PC-9 (cell line): Measurements from ENCODE around the gene MCM9. TPM values are rescaled to one million over a fixed set of nuclear protein-coding genes. Genes with fewer than 3 reads are reported as not detected.
A peak's percentile ranks its signal among the peaks of the same experiment; 100 is the strongest.

Experiments used
- BruUV-seq: library from RNA; stranded (reverse); fragments of 400-500 nt; replicated peaks from 2 replicates; lab custom pipeline; 2021; lab: Mats Ljungman, UMichigan
- CTCF ChIA-PET: fragments of 300-600 bp; sonication (Branson Sonifier 250); formaldehyde crosslinking; loops from one replicate; lab custom pipeline; 2022; ENCODE audit warnings: antibody characterized with exemption; lab: Charles Lee
- POLR2A ChIA-PET: fragments of 300-600 bp; sonication (Branson Sonifier 250); formaldehyde crosslinking; loops from one replicate; lab custom pipeline; 2022; ENCODE audit warnings: antibody characterized with exemption; ENCODE audit not compliant: unreplicated experiment; lab: Charles Lee
- DNase-seq, 2 experiments: peaks; one replicate each; pipeline versions ENCODE4 v3.0.0 to v3.0.0-alpha.2; 2015 to 2022; ENCODE audit warnings: mixed read lengths in 1 of 2
- H2AFZ ChIP-seq: fragments of 200-600 bp; sonication (generic); 2 replicates; pipeline ENCODE4 v1.8.1; 2017; ENCODE audit warnings: antibody characterized with exemption
- H3F3A ChIP-seq: fragments of 200-600 bp; sonication (generic); 2 replicates; pipeline ENCODE4 v1.8.1; 2017; ENCODE audit warnings: antibody characterized with exemption, mild to moderate bottlenecking, low read depth; ENCODE audit not compliant: insufficient read depth
- H3K27ac ChIP-seq: fragments of 200-600 bp; sonication (generic); 2 replicates; pipeline ENCODE4 v1.6.1; 2016; ENCODE audit warnings: mixed run types
- H3K27me3 ChIP-seq: fragments of 200-600 bp; sonication (generic); 2 replicates; pipeline ENCODE4 v1.6.1; 2016; ENCODE audit warnings: low read depth, mixed run types; ENCODE audit not compliant: insufficient read depth
- H3K36me3 ChIP-seq: fragments of 200-600 bp; sonication (generic); 2 replicates; pipeline ENCODE4 v1.6.1; 2016; ENCODE audit warnings: low read depth, mixed run types
- H3K4me1 ChIP-seq: fragments of 200-600 bp; sonication (generic); replicated peaks from 2 replicates; pipeline ENCODE4 v1.6.1; 2016; ENCODE audit warnings: mixed run types; ENCODE audit not compliant: insufficient read depth
- H3K4me2 ChIP-seq: fragments of 200-600 bp; sonication (generic); 2 replicates; pipeline ENCODE4 v1.6.1; 2017; ENCODE audit warnings: mixed run types
- H3K4me3 ChIP-seq: fragments of 200-600 bp; sonication (generic); 2 replicates; pipeline ENCODE4 v1.6.1; 2016; ENCODE audit warnings: mixed run types
- H3K79me2 ChIP-seq: fragments of 200-600 bp; sonication (generic); 2 replicates; pipeline ENCODE4 v1.6.1; 2017; ENCODE audit warnings: low read depth, mixed run types
- H3K9me2 ChIP-seq: fragments of 200-600 bp; sonication (generic); 2 replicates; pipeline ENCODE4 v1.8.1; 2017; ENCODE audit warnings: mild to moderate bottlenecking; ENCODE audit not compliant: insufficient read depth
- H3K9me3 ChIP-seq: fragments of 200-600 bp; sonication (generic); 2 replicates; pipeline ENCODE4 v1.8.1; 2016; ENCODE audit warnings: low read depth; ENCODE audit not compliant: insufficient read depth
- H4K20me1 ChIP-seq: fragments of 200-600 bp; sonication (generic); 2 replicates; pipeline ENCODE4 v1.8.1; 2017; ENCODE audit not compliant: insufficient read depth
- CTCF ChIP-seq: fragments of 200-600 bp; sonication (generic); conservative IDR thresholded peaks from 2 replicates; pipeline ENCODE4 v1.6.1; 2017; ENCODE audit warnings: mixed run types, antibody characterized with exemption, mild to moderate bottlenecking, moderate library complexity
- EZH2 ChIP-seq: fragments of 200-600 bp; sonication (generic); IDR thresholded peaks from 2 replicates; pipeline ENCODE4 v1.8.0; 2017; ENCODE audit warnings: antibody characterized with exemption, low read depth
- intact Hi-C: fragments of 100-400 bp; cut with micrococcal nuclease; formaldehyde crosslinking; loops from one replicate; pipeline ENCODE4 v1.10.0; 2022; ENCODE audit not compliant: unreplicated experiment
- total RNA-seq: library from RNA; stranded (reverse); gene quantifications from 2 replicates; pipeline ENCODE4 v1.2.3, GENCODE V29; 2021

MCM9 gene
- total RNA-seq, 1 experiment from 2014 or later, result 18.1 TPM

GRCh38 chr6:118905851-118906250, 29.1 kb downstream of the MCM9 start:
- no peak overlapping the region for H3K27ac ChIP-seq
- H3K36me3 ChIP-seq, result peaks cover 92% of the 10 kb centered on the region
- H3K4me2 ChIP-seq, result no peak overlapping the region
- H3K4me3 ChIP-seq, result no peak overlapping the region
- TF ChIP-seq EZH2, result no peak
- no peak for TF ChIP-seq CTCF
- H2AFZ ChIP-seq, result no peak overlapping the region
- H3K9me2 ChIP-seq, result no peaks in the 10 kb centered on the region
- H3K4me1 ChIP-seq, result 0 out of 2 replicates have a peak, but pooled peaks cover 5% of the 10 kb centered on the region
- H3F3A ChIP-seq, result peaks cover 5% of the 10 kb centered on the region; the same call in 1 of the 2 replicates
- DNase-seq, result peak in 1 of 2 experiments; percentile 63
- H3K27me3 ChIP-seq, result no peaks in the 10 kb centered on the region
- ChIA-PET CTCF (no interaction called here), POLR2A (no interaction called here)
- no peaks in the 10 kb centered on the region for H3K9me3 ChIP-seq
- H3K79me2 ChIP-seq, result peaks cover 34% of the 10 kb centered on the region
- intact Hi-C loops, result no loop called here
- no peaks in the 10 kb centered on the region; the same call in 1 of the 2 replicates for H4K20me1 ChIP-seq
- BruUV-seq, result no TSS peak

- Histone ChIP-seq H3K79me2 (peaks cover 42% of the 10 kb centered on the region), H3K9me2 (no peaks in the 10 kb centered on the region), H3K4me1 (0 out of 2 replicates have a peak, but pooled peaks cover 5% of the 10 kb centered on the region), H3F3A (peaks cover 5% of the 10 kb centered on the region; the same call in 1 of the 2 replicates), H3K4me2 (no peak overlapping the region), H4K20me1 (no peaks in the 10 kb centered on the region; the same call in 1 of the 2 replicates), H3K27me3 (no peaks in the 10 kb centered on the region), H3K4me3 (no peak overlapping the region), H2AFZ (no peak overlapping the region), H3K27ac (no peak overlapping the region), H3K36me3 (peaks cover 92% of the 10 kb centered on the region), H3K9me3 (no peaks in the 10 kb centered on the region)
- CTCF ChIA-PET, result no interaction called here
- TF ChIP-seq EZH2 (no peak), CTCF (no peak)
- BruUV-seq, result no TSS peak
- POLR2A ChIA-PET, result interaction anchor here (0.6 kb wide), 1 partner anchor 17 kb away, joined by 5 read pairs; no protein-coding TSS in a partner anchor
- DNase-seq, result no peak
- intact Hi-C loops, result no loop called here
Observed at GRCh38 chr6:118905084-118905483, 29.9 kb downstream of the MCM9 start.

DNA sequence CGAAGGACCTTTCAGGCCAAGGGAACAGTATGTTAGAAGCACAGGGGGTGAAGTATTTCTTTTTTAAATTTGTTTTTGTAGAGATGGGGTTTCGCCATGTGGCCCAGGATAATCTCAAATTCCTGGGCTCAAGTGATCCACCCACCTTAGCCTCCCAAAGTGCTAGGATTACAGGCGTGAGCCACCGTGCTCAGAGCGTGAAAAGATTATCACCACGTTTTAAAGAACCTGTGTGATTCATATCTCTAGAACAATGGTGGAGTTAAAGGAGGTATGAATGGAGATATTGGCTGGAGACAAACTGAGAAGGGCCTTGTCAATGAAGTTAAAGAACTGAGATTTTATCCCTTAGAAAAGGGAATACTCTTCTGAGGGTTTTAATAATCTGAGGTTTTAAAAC, 31.3 kb downstream of the MCM9 start:
- Histone ChIP-seq H3K9me3 (no peaks in the 10 kb centered on the region), H3K36me3 (peaks cover 95% of the 10 kb centered on the region), H4K20me1 (no peaks in the 10 kb centered on the region; the same call in 1 of the 2 replicates), H3K27me3 (no peaks in the 10 kb centered on the region), H3K27ac (no peak overlapping the region), H3K4me3 (no peak overlapping the region), H3K79me2 (peaks cover 56% of the 10 kb centered on the region), H3K4me1 (0 out of 2 replicates have a peak, but pooled peaks cover 5% of the 10 kb centered on the region), H3K9me2 (no peaks in the 10 kb centered on the region), H3F3A (peaks cover 5% of the 10 kb centered on the region; the same call in 1 of the 2 replicates), H3K4me2 (no peak overlapping the region), H2AFZ (no peak overlapping the region)
- intact Hi-C loops, result no loop called here
- TF ChIP-seq CTCF (no peak), EZH2 (no peak)
- ChIA-PET CTCF (no interaction called here), POLR2A (no interaction called here)
- BruUV-seq, result no TSS peak
- DNase-seq, result no peak
